ENCODE data around the gene GATC.

The GATC gene

GRCh38 chr12:120500581-120500980 is 54.3 kb downstream of the GATC start:
- DNase-seq: no peak

- DNase-seq: no peak
These were observed 58.3 kb downstream of the GATC start for GRCh38 chr12:120504587-120504986.

GRCh38 chr12:120508537-120508936 is 62.3 kb downstream of the GATC start:
- no peak for DNase-seq
